ENCODE data around the gene ENTPD8. TPM values are rescaled to one million over a fixed set of nuclear protein-coding genes. Genes with fewer than 3 reads are reported as not detected.
"Not testable (repeated sequence)": the region's sequence is repeated elsewhere in the genome, so short reads cannot be mapped to it uniquely, and the experiment has no call there.

Gene ENTPD8
- total RNA-seq, 1 donor from 2014 or later = 0.05 TPM

GRCh38 chr9:137394866-137395665, 46.1 kb downstream of the ENTPD8 start:
- DNase-seq (ENCODE audit: low read depth) = no peak

- no peak for DNase-seq (ENCODE audit: low read depth)
These were observed 47.7 kb downstream of the ENTPD8 start for GRCh38 chr9:137393176-137394150.

- no peak for DNase-seq (ENCODE audit: low read depth)
These were observed 48.7 kb downstream of the ENTPD8 start for GRCh38 chr9:137392232-137393007.

GRCh38 chr9:137391411-137391754, 49.8 kb downstream of the ENTPD8 start:
- DNase-seq (ENCODE audit: low read depth) = no peak

- DNase-seq (ENCODE audit: low read depth) = no peak
These were observed 50.4 kb downstream of the ENTPD8 start for GRCh38 chr9:137390553-137391410.

GRCh38 chr9:137389428-137389746, 51.8 kb downstream of the ENTPD8 start:
- DNase-seq (ENCODE audit: low read depth) = no peak

- no peak for DNase-seq (ENCODE audit: low read depth)
These were observed 52.3 kb downstream of the ENTPD8 start for GRCh38 chr9:137388589-137389427.

- DNase-seq (ENCODE audit: low read depth) = no peak
These were observed 53.1 kb downstream of the ENTPD8 start for GRCh38 chr9:137387891-137388560.

GRCh38 chr9:137387114-137387890, 53.9 kb downstream of the ENTPD8 start:
- no peak for DNase-seq (ENCODE audit: low read depth)

GRCh38 chr9:137386507-137387113, 54.5 kb downstream of the ENTPD8 start:
- not testable (repeated sequence) for DNase-seq (ENCODE audit: low read depth)

GRCh38 chr9:137385061-137385655, 56.0 kb downstream of the ENTPD8 start:
- no peak for DNase-seq (ENCODE audit: low read depth)

Other genes starting within 250 kb of the ENTPD8 start
- 4.5 and 10.6 TPM in 2 replicates for gene TPRN, start 240.6 kb downstream of the ENTPD8 start, total RNA-seq
- gene TMEM203, start 235.7 kb downstream of the ENTPD8 start, total RNA-seq = 30.2 and 42.8 TPM in 2 replicates
- 2.3 and 6.2 TPM in 2 replicates for gene NDOR1, start 235.7 kb downstream of the ENTPD8 start, total RNA-seq
- 1.2 TPM in 1 of 2 replicates, not detected in the other for gene RNF208, start 219.1 kb downstream of the ENTPD8 start, total RNA-seq
- gene CYSRT1, start 216.2 kb downstream of the ENTPD8 start, total RNA-seq = 0.20 and 0.87 TPM in 2 replicates
- 0.15 and 0.52 TPM in 2 replicates for gene RNF224, start 213.9 kb downstream of the ENTPD8 start, total RNA-seq
- gene SLC34A3, start 210.5 kb downstream of the ENTPD8 start, total RNA-seq = not detected in 2 replicates
- 153 and 288 TPM in 2 replicates for gene TUBB4B, start 200.1 kb downstream of the ENTPD8 start, total RNA-seq
- gene STPG3, start 190.1 kb downstream of the ENTPD8 start, total RNA-seq = not detected in 2 replicates
- gene NELFB, start 186.0 kb downstream of the ENTPD8 start, total RNA-seq = 55.4 and 62.2 TPM in 2 replicates
- gene TOR4A, start 163.6 kb downstream of the ENTPD8 start, total RNA-seq = 36.3 and 42.1 TPM in 2 replicates
- 0.55 and 1.0 TPM in 2 replicates for gene NRARP, start 139.1 kb downstream of the ENTPD8 start, total RNA-seq
- 11.6 and 12.2 TPM in 2 replicates for gene EXD3, start 18.2 kb downstream of the ENTPD8 start, total RNA-seq
- 2.1 and 2.8 TPM in 2 replicates for gene NOXA1, start 18.0 kb downstream of the ENTPD8 start, total RNA-seq
- gene NSMF, start 18.0 kb upstream of the ENTPD8 start, total RNA-seq = 12.0 and 20.4 TPM in 2 replicates
- 1.2 TPM in 1 of 2 replicates, not detected in the other for gene PNPLA7, start 109.0 kb upstream of the ENTPD8 start, total RNA-seq
- gene MRPL41, start 110.5 kb upstream of the ENTPD8 start, total RNA-seq = 18.1 and 50.2 TPM in 2 replicates
- gene DPH7, start 137.6 kb upstream of the ENTPD8 start, total RNA-seq = 15.8 and 29.9 TPM in 2 replicates
- gene ZMYND19, start 149.2 kb upstream of the ENTPD8 start, total RNA-seq = 11.0 and 19.1 TPM in 2 replicates
- gene ARRDC1, start 164.3 kb upstream of the ENTPD8 start, total RNA-seq = 58.6 and 75.0 TPM in 2 replicates
- gene EHMT1, start 177.6 kb upstream of the ENTPD8 start, total RNA-seq = 58.0 and 92.8 TPM in 2 replicates

Measured in renal cortical epithelial cell (primary cell).